22Rv1 (cell line): ENCODE data around the gene PTCHD1.

Experiments used
- CTCF ChIP-seq: fragments of 450-650 bp; IDR thresholded peaks from 2 replicates; pipeline ENCODE4 v1.5.1; 2017; ENCODE audit warnings: mild to moderate bottlenecking
- ZFX ChIP-seq: fragments of 450-650 bp; IDR thresholded peaks from 2 replicates; pipeline ENCODE4 v1.6.1; 2017; ENCODE audit warnings: antibody characterized with exemption, borderline replicate concordance

DNA sequence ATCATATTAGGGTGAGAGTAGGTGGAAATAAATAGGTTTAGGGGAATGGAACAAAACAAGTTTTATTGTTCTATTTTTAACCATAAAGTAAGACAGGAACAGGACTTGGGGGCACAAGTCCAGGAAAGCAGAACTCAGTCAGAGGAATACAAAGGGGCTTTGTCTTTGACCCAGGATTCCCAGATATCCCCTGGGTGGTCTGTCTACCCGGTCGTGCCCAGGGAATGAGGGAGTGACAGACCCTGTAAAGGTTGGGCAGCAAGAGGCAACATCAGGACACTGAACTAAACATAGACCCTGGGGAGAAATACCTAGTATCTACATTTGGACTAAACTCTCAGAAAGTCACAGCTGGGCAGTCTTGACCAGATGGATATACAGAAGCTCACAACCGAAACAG is 50.6 kb downstream of the PTCHD1 start:
- TF ChIP-seq CTCF = no peak
- no peak for TF ChIP-seq ZFX
